HK-2 (cell line): ENCODE data around the gene ROPN1B.
"Not testable (repeated sequence)": the region's sequence is repeated elsewhere in the genome, so short reads cannot be mapped to it uniquely, and the experiment has no call there.

Source experiments
- DNase-seq: peaks from one replicate; pipeline ENCODE4 v3.0.0-alpha.2; 2018; ENCODE audit not compliant: unreplicated experiment

ROPN1B gene

DNA sequence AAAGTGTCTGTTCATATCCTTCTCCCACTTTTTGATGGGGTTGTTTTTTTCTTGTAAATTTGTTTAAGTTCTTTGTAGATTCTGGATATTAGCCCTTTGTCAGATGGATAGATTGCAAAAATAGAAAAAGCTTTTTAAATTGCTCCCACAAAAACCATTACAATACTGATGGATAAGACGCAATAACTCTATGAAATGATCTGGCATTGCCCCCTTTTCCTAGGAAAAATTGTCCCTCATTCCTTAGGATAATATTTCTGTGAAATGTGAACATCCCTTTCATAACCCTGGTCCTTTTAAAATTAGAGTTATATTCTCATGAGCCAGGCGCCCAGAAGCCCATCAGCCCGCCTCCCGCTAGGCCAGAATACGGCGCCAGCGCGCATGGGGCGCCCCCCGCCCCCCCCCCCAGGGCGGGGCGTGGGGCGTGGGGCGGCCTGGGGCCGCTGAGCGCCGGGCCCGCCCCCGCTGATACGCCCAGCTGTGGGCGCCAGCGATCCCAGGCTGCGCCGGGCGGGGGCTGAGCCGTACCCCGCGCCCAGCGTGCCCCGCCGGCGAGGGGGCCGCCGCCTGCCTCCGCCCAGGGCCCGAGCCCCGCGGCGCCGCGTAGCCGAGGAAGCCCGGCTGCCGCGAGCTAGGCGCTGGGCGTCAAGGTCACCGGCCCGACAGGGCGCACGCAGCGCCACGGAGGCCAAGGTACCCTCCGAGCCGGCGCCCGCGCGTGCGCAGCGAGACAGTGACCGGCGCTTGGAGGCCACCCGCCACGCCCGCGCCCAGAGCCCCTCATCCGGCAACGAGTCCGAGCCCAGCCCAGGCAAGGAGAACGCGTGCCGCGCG is 11.1 kb upstream of the ROPN1B start:
- no peak for DNase-seq

DNA sequence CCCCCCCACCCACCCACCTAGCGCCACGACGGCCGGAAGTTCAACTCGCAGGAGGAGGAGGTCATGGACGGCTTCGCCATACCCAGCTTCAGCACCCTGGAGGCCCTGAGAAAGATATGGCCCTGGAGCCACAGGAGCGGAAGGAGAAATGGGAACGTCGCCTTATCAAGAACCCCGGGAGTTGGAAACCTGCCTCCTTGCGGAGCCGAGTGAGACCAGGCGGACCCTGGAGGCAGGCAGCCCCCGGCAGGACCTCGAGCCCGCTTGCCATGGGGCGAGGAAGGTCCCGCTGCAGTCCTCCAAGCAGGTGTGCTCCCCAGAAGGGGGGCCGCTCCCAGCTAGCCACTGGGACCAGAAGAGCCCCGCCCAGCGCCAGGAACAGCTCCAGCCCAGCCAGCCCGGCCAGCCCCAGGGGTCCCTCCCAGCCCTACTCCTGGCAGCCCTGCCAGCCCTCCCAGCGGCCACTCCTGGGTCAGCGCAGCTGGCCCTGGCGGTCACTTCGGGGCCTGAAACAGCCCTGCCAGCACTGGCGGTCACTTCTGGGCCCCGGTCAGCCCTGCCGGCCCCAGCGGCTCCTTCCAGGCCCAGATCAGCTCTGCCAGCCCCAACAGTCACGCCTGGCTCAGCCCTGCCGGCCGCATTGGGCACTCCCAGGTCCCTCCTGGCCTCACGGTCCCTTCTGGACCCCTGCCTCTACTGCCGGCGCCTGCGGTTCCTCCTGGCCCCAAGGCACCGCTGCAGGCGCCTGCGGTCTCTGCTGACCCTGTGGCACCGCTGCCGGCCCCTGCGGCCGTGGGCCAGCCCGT is 10.3 kb upstream of the ROPN1B start:
- no peak for DNase-seq

DNA sequence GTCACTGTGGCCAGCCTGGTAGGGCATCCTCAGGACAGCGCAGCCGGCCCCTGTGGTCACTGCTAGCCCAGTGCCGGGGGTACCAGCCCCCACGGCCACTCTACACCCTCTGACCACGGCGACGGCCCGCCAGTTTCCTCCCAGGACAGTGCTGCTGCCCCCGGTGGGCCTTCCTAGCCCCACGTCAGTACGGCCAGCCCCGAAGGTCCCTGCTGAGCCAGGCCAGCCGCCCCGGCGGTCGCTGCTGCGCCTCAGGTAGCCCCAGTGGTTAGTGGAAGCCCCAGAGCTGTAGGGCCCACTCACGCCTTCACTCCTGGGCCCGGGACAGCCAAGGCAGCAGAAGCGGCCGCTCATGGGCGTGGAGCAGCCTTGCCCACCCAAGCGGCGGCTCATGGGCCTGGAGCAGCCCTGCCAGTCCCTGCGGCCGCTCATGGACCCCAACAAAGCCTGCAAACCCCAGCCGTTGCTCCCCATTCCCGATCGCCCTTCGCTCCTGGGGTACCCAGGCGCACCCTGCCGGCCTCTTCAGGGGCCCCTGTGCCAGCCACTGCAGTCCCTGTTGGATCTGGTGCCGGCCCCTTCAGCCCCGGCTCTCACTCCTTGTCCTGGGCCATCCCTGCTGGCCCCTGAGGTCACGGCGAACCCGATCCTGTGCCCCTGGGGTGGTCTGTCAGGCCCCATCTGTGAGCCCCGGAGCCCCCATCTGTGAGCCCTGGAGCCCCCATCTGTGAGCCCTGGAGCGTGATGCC is 9.5 kb upstream of the ROPN1B start:
- no peak for DNase-seq

DNA sequence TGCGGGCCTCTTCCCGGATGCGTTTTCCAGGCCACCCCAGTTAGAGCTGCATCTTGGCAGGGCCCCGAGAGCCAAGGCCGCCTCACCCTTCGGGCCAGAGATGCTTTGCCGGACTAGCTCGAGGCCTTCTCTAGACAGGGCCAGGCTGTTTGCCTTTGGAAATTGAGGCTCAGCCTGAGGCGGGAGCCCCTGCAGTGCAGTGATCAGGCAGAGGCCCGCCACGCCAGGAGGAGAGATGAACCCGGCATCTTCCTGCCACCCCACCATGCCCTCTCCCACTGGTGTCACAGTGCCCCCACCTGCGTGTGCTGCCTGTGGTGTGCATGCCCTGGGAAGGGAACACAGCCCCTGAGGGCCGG is 8.9 kb upstream of the ROPN1B start:
- DNase-seq, result no peak

DNA sequence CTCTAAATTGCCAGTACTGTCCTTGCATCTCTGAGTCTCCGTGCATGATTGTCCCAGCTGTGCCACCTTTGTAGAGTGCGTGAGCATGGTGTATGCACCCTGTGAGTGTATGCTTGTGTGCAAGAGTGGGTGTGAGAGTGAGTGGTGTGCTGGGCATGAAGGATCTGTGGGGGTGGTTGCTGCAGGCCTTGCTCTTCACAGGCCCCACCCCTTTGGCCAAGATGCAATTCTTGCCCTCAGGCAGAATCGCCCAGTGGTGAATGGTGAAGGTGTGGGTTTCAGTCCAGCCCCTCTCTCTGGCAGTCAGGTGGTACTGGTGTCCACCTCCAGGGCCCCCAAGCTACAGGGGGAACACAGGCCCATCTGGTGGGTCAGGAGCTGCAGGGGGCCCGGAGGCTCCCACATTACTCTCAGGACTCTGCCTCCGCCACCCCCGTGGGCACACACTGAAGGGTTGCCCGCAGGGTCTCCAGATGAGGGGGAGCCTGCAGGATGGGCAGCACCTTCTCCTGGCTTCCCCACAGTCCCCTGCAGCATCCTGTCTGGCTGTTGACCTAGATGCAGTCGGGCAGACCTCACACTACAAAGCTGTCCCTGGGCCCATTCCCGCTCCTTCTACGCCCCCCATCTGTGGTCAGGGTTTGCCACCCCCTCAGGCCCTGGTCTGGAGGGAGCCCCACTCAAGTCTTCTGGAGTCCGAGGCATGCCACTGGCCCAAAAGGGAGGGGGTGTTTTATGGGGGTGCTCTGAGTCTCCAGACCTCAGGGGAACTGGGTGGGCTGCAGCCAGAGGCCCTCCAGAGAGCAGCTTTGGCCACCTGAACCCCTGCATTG is 8.3 kb upstream of the ROPN1B start:
- DNase-seq, result no peak

DNA sequence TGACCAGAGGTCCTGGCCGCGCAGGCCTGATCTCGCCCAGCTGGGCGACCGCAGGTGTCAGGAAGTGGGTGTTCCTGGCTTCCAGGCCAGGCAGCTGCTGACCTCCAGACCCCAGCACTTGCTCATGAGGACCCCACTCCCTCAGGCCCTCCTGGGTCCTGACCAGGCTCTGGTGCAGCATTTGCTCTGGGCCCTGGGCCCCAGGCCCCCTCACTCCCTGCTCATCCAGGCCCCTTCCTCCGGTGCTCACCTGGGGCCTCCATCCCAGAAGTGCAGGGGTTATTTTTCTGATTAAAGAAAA is 7.7 kb upstream of the ROPN1B start:
- no peak for DNase-seq

DNA sequence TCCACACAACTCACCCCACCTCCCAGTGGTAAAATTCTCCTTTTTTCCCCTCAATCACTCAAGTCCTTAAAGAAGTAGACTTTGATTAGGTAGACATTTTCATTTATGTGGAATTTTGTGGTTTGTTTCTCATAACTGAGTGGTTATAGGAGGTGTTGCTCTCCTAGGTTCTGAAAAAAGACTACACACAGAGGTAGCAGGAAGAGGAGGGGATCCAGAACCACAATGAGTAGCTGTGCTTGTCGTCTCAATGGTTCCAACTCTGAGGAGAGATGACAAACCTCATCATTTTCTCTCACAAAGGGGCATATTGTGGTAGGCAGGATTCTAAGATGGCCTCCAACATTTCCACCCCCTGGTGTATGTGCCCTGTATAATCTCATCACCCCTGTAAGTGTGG is 5.1 kb upstream of the ROPN1B start:
- not testable (repeated sequence) for DNase-seq

DNA sequence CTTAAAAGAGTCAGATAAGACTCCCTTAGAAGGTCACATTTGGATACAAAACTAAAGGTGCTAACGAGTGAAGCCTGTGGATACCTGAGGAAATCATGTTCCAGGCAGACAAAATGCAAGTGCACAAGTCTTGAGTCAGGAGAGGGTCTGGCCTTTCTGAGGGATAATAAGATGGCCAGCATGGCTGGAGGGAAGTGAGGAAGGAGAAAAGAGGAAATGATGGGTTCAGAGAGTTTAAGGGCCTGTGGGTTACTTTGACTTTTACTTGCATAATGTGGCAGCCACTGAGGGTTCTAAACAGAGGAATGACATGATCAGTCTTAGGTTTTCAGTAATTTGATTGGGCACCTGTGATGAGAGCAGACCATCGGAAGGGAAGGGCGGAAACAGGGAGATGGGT is 3.5 kb upstream of the ROPN1B start:
- no peak for DNase-seq

DNA sequence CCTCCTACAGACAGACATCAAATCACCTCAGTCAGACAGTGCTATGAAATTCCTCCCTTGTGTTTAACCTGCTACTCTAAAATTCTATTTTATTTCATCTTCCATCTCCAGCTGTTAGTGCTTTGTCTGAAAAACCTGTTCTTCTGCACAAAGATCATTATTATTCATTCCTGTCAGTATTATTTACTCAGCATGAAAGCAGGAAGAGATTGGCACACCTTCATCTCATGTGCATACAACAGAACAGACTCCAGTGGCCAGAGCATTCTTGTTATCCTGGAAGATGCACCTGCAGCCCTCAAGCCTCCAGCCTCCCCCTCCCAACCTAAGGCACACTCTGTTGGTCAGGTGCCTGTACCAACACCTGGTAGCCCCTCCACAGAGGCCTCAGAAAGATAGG is 1.8 kb upstream of the ROPN1B start:
- no peak for DNase-seq

DNA sequence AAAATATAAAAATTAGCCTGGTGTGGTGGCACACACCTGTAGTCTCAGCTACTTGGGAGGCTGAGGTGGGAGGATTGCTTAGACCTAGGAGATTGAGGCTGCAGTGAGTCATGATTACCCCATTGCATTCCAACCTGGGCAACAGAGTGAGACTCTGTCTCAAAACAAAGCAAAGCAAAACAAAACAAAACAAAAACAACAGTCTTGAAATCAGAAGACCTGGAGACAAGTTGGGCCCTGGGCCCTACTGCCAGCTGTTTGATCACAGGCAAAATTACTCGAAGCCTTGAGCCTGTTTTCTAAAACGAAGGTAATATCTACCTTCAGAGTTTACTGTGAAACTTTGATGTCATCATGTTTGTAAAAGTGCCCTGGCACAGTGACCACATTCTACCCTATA is 857 bp upstream of the ROPN1B start:
- DNase-seq, result not testable (repeated sequence)

DNA sequence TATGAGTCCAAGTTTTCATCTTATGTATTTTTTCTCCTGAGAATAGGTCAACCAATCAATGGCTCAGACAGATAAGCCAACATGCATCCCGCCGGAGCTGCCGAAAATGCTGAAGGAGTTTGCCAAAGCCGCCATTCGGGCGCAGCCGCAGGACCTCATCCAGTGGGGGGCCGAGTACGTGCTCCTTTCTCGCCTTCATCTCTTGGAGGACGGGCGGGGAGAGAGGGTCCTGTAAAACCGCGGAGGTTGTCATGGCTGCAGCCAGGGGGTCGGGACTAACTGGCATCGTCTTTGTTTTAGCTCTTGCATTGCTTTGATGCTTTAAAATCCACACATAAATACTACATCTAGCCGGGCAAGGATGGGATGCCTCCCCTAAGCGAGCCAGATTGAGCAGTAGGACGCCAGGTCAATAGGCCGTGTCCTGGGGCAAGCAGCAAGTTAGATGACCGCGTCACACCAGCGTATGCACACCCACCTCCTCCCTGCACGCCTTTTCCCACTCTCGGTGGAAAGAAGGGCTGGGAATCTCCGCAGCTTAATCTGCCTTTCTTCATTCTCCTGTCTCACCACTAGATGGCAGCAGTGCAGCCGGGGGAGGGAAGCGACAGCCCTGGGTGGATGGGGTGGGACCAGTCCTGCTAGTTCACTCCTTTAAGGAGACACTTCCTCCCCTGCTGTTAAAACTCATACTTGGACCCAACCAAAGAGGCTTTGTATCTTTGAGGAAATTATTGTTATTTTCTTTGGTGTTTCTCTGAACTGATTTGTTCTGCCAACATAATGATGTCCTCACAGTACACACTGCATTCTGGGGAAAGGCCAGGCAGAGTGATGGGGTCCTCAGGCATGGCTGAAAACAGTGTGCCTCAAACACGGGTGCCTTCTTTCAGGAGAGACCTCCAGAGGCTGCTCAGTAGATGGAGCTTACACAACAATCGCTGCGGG is 3.3 kb downstream of the ROPN1B start:
- DNase-seq, result peak; percentile 37

DNA sequence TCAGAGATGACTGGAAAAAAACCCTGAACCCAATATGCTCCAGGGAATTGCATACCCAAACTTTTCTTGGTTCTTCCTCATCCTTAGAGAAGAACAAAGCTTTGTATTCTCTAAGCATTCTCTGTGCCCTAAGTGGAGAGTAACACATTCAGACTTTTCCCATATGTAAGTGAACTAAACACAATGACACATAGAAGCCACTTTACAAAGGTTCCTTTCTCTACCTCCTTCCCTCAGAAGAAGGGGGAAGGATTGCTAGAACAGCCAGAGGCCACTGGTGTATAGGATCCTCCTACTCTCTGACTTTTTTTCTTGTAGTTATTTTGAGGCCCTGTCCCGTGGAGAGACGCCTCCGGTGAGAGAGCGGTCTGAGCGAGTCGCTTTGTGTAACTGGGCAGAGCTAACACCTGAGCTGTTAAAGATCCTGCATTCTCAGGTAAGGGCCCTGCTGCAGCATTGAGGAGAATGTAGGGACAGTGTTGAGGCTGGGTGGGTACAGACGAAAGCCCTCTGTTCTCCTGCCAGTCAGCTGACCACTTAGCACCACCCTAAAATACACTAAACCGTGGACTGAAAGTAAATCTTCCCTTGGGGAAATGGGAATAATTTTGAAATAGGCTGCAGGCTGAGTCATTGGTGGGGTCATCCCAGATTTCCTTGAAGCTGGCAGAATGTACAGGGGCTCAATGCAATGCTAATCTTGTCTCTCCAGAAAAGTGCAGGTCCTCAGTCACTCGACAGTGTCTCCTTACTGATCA is 6.4 kb downstream of the ROPN1B start:
- DNase-seq, result not testable (repeated sequence)

DNA sequence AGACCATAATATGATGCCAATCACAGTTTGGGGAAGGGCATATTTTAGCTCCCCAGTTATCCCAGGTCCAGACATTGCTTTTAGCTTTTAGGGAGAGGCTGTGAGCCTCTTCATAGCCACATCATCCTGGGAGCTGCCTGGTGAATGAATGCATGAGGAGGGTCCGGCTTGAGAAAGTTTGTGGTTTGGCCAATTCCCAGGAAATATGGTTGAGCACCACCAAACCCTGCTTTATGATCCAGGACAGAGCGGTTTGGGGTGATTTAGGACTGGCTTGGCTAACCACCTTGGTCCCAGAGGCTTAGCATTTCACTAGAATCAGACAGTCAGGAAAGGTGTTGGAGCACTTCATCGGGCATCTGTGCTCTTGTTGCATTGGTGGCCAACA is 7.0 kb downstream of the ROPN1B start:
- not testable (repeated sequence) for DNase-seq

DNA sequence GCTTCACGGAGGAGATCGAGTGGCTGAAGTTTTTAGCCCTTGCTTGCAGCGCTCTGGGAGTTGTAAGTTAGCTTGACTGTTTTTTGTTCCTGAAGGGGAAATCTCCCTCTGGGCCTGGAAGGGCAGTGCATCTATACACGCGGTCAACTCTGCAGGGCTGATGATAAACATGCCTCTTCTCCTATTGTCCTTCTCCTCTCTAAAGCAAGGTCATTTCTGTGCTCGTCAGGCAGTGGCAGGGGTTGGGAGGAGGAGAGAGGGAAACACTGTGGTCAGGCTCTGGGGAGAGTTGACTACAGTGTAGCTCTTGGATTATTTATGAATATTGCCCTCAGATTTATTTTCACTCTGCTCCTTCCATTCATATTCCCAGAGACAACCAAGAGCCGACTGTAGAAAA is 8.1 kb downstream of the ROPN1B start:
- not testable (repeated sequence) for DNase-seq

DNA sequence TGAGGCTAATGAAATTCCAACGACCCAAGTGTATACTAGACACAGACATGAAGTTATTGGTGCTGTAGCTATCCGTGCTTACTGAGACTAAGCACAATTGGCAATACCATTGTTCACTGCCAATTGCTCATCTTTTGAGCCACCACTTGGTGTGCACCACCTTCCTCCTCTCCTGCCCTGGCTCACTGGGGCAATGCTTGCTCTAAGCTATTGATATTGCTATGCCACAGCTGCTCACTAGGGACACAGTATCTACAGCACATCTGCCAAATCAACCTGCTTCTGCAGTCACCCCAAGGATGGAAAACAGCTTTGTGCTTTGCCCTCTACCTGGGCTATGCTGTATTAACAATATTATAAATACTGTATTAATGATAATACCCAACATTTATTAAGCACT is 16.0 kb downstream of the ROPN1B start:
- not testable (repeated sequence) for DNase-seq

DNA sequence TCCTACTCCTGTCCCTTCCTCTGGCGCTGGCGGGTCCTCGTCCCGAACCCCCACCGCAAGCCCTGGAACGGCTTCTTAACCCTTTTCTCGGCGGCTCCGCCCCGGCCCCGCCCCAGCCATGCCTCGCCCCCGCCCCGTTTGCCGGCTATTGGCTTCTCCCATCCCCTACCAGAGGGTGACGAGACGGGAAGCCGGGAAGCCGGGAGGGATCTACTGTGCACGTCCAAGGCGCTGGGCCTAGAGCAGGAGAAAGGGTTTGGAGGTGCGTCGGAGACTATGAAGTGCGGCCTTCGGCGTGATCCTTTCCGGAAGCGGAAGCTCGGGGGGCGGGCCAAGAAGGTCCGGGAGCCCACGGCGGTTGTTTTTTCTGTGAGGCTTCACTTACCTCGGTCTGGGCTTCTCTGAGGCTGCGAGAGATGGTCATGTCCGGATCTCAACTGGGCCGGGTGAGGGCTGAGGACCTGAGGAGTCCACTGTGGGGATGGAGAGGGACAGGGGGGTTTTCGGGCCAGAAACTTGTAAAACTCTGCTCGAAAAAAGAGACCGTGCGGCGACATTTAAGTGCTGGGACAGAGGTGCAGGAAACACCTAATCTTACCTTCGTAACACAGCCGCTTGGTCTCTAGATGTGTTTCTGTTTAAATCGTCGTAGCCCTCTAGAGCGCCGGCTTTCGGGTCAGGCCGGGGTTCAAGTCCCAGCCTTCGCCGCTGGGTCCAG is 21.4 kb downstream of the ROPN1B start:
- DNase-seq, result peak; percentile 98

DNA sequence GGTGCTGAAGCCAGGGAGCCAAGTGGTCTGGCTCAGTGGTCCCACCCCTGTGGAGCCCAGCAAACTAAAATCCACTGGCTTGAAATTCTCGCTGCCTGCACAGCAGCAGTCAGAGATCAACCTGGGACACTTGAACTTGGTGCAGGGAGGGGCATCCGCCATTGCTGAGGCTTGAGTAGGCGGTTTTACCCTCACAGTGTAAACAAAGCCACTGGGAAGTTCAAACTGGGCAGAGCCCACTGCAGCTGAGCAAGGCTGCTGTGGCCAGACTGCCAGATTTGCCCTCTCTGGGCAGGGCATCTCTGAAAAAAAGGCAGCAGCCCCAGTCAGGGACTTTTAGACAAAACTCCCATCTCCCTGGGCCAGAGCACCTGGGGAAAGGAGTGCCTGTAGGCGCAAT is 27.8 kb downstream of the ROPN1B start:
- DNase-seq, result not testable (repeated sequence)

DNA sequence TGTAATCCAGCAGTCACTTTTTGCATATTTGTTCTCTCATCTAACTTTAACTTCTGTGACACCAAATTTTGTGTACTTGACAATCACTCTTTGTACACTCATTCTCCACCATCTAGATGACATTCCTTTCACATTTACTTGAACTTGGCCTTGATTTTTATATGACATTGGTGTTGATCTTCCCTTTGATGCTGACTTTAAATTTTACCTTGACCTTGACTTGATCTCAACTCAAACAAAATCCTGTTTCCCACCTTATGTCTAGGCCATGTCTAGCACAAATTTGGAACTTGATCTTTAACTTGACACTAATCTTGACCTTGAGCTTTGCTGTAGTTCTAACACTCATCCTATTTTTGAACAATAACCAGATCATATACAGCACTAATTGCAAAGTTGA is 33.2 kb downstream of the ROPN1B start:
- no peak for DNase-seq
